Hepatocyte (in vitro differentiated cells): ENCODE data around the gene CD163L1. TPM values are rescaled to one million over a fixed set of nuclear protein-coding genes. Genes with fewer than 3 reads are reported as not detected.

Experiments
- DNase-seq: peaks from one replicate; pipeline ENCODE4 v3.0.0-alpha.2; 2016; ENCODE audit warnings: low spot score
- H2AFZ ChIP-seq: fragments of 200-600 bp; sonication (generic); 2 replicates; pipeline ENCODE4 v1.6.0; 2016; ENCODE audit warnings: antibody characterized with exemption, mild to moderate bottlenecking
- H3K27ac ChIP-seq: fragments of 200-600 bp; sonication (generic); 2 replicates; pipeline ENCODE4 v1.5.1; 2016; ENCODE audit warnings: mild to moderate bottlenecking
- H3K27me3 ChIP-seq: fragments of 200-600 bp; sonication (generic); 2 replicates; pipeline ENCODE4 v1.6.1; 2016
- H3K36me3 ChIP-seq: fragments of 200-600 bp; sonication (generic); replicated peaks from 2 replicates; pipeline ENCODE4 v1.5.1; 2016; ENCODE audit warnings: low read depth; ENCODE audit not compliant: insufficient read depth
- H3K4me1 ChIP-seq: fragments of 200-600 bp; sonication (generic); 2 replicates; pipeline ENCODE4 v1.5.1; 2016; ENCODE audit warnings: mild to moderate bottlenecking, moderate library complexity; ENCODE audit not compliant: insufficient read depth
- H3K4me2 ChIP-seq: fragments of 200-600 bp; sonication (generic); 2 replicates; pipeline ENCODE4 v1.6.0; 2016
- H3K4me3 ChIP-seq: fragments of 200-600 bp; sonication (generic); 2 replicates; pipeline ENCODE4 v1.5.1; 2016; ENCODE audit warnings: mild to moderate bottlenecking
- H3K79me2 ChIP-seq: fragments of 200-600 bp; sonication (generic); 2 replicates; pipeline ENCODE4 v1.6.0; 2017; ENCODE audit warnings: mild to moderate bottlenecking
- H3K9me2 ChIP-seq: fragments of 200-600 bp; sonication (generic); replicated peaks from 2 replicates; pipeline ENCODE4 v1.6.0; 2017; ENCODE audit warnings: mild to moderate bottlenecking; ENCODE audit not compliant: insufficient read depth
- H3K9me3 ChIP-seq: fragments of 200-600 bp; sonication (generic); 2 replicates; pipeline ENCODE4 v1.5.1; 2016; ENCODE audit warnings: low read depth, mild to moderate bottlenecking
- H4K20me1 ChIP-seq: fragments of 200-600 bp; sonication (generic); 2 replicates; pipeline ENCODE4 v1.6.0; 2016; ENCODE audit warnings: mild to moderate bottlenecking; ENCODE audit not compliant: insufficient read depth, poor library complexity, severe bottlenecking
- EZH2 ChIP-seq: fragments of 200-600 bp; sonication (generic); IDR thresholded peaks from 2 replicates; pipeline ENCODE4 v1.6.1; 2016; ENCODE audit warnings: antibody characterized with exemption, mild to moderate bottlenecking, borderline replicate concordance
- EZH2phosphoT487 ChIP-seq: fragments of 200-600 bp; sonication (generic); IDR thresholded peaks from one replicate; pipeline ENCODE4 v1.6.1; 2018; ENCODE audit warnings: antibody characterized with exemption, mild to moderate bottlenecking, low read depth, moderate library complexity; ENCODE audit not compliant: unreplicated experiment, severe bottlenecking
- WGBS: methylation state at CpG from one replicate; pipeline ENCODE4 v1.1.6; 2016; ENCODE audit warnings: low lambda C conversion rate; ENCODE audit errors: missing lambda C conversion rate; 5-methylcytosine and 5-hydroxymethylcytosine counted together
- polyA plus RNA-seq: library from polyadenylated mRNA; unstranded; fragments of >200 nt; fragmentation: Nextera tagmentation; extraction: Ambion mirVana; gene quantifications from 2 replicates; pipeline ENCODE4 v1.2.1, GENCODE V29; 2016
- total RNA-seq: library from RNA; depleted of rRNA; stranded (reverse); fragments of >200 nt; gene quantifications from 2 replicates; pipeline ENCODE4 v1.2.3, GENCODE V29; 2014
- TF ChIP-seq, protein P1 (sequence below): fragments of 200-600 bp; sonication (generic); IDR thresholded peaks from 2 replicates; pipeline ENCODE4 v1.5.1; 2016; ENCODE audit warnings: antibody characterized with exemption, mild to moderate bottlenecking; ENCODE audit not compliant: poor library complexity

The CD163L1 gene
- total and polyA plus RNA-seq, 2 experiments from 2014 or later = 1.7 TPM; not detected in 1

- Histone ChIP-seq H3K9me3 (no peaks in the 10 kb centered on the region), H3K27ac (no peak overlapping the region), H3K36me3 (no peaks in the 10 kb centered on the region), H4K20me1 (no peaks in the 10 kb centered on the region), H3K4me3 (no peak overlapping the region), H3K27me3 (no peaks in the 10 kb centered on the region), H3K9me2 (no peaks in the 10 kb centered on the region), H3K79me2 (no peaks in the 10 kb centered on the region), H3K4me1 (no peaks in the 10 kb centered on the region), H3K4me2 (no peak overlapping the region), H2AFZ (no peak overlapping the region)
- 84% methylated on average over 5 of the region's 5 CpGs for WGBS
- no peak for DNase-seq
- no peak for TF ChIP-seq EZH2phosphoT487
- TF ChIP-seq, protein P1, sequence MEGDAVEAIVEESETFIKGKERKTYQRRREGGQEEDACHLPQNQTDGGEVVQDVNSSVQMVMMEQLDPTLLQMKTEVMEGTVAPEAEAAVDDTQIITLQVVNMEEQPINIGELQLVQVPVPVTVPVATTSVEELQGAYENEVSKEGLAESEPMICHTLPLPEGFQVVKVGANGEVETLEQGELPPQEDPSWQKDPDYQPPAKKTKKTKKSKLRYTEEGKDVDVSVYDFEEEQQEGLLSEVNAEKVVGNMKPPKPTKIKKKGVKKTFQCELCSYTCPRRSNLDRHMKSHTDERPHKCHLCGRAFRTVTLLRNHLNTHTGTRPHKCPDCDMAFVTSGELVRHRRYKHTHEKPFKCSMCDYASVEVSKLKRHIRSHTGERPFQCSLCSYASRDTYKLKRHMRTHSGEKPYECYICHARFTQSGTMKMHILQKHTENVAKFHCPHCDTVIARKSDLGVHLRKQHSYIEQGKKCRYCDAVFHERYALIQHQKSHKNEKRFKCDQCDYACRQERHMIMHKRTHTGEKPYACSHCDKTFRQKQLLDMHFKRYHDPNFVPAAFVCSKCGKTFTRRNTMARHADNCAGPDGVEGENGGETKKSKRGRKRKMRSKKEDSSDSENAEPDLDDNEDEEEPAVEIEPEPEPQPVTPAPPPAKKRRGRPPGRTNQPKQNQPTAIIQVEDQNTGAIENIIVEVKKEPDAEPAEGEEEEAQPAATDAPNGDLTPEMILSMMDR = no peak
- TF ChIP-seq EZH2 = no peak
Measured at GRCh38 chr12:7483343-7483742, 39.4 kb upstream of the CD163L1 start.

DNA sequence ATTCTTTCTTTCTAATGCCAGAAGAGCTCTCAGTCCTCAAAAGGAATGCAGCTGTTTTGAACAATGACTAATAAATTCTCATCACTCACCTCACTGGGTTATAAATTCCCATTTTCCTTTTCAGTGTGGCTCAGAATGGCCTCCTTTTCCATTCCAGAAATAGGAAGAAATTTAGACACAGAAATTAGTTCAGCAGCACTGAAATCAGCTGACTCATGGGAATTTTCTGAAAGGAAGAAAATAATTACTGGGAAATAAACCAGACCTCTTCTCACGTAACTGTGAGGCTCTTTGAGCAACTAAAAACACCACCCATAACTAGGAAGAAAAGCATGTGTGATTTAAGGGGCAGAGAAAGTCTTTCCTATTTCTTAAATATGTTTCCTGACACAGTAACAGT is 35.8 kb upstream of the CD163L1 start:
- Histone ChIP-seq H4K20me1 (no peaks in the 10 kb centered on the region), H3K4me3 (no peak overlapping the region), H3K27ac (no peak overlapping the region), H3K4me2 (no peak overlapping the region), H3K9me3 (no peaks in the 10 kb centered on the region), H3K79me2 (no peaks in the 10 kb centered on the region), H3K9me2 (no peaks in the 10 kb centered on the region), H3K36me3 (no peaks in the 10 kb centered on the region), H3K27me3 (no peaks in the 10 kb centered on the region), H2AFZ (no peak overlapping the region), H3K4me1 (no peaks in the 10 kb centered on the region)
- 40% methylated on average over 1 of the region's 1 CpG for WGBS
- TF ChIP-seq EZH2 = no peak
- TF ChIP-seq, protein P1 = no peak
- no peak for TF ChIP-seq EZH2phosphoT487
- DNase-seq = no peak

DNA sequence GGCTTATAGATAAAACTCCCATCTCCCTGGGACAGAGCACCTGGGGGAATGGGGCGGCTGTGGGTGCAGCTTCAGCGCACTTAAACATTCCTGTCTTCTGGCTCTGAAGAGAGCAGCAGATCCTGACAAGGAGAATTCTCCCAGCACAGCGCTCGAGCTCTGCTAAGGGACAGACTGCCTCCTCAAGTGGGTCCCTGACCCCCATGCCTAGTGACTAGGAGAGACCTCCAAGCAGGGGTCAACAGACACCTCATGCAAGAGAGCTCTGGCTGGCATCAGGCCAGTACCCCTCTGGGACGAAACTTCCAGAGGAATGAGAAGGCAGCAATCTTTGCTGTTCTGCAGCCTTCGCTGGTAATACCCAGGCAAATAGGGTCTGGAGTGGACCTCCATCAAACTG is 28.1 kb upstream of the CD163L1 start:
- Histone ChIP-seq H3K27ac (no peak overlapping the region), H4K20me1 (no peaks in the 10 kb centered on the region), H3K9me3 (no peaks in the 10 kb centered on the region), H3K4me3 (no peak overlapping the region), H2AFZ (no peak overlapping the region), H3K9me2 (no peaks in the 10 kb centered on the region), H3K4me2 (no peak overlapping the region), H3K79me2 (no peaks in the 10 kb centered on the region), H3K27me3 (no peaks in the 10 kb centered on the region), H3K4me1 (no peaks in the 10 kb centered on the region), H3K36me3 (no peaks in the 10 kb centered on the region)
- DNase-seq = no peak
- TF ChIP-seq, protein P1 = no peak
- TF ChIP-seq EZH2phosphoT487 (no peak), EZH2 (no peak)
- 97% methylated on average over 6 of the region's 6 CpGs for WGBS
